ENCODE data around the gene FADS3. TPM values are rescaled to one million over a fixed set of nuclear protein-coding genes. Genes with fewer than 3 reads are reported as not detected.

The FADS3 gene
- total and polyA plus RNA-seq, 9 of the 15 experiments (the other 6 are each of a cell fraction or from before 2014, with no cell fraction given), result 0.97 to 148 (median 92.7) TPM

DNA sequence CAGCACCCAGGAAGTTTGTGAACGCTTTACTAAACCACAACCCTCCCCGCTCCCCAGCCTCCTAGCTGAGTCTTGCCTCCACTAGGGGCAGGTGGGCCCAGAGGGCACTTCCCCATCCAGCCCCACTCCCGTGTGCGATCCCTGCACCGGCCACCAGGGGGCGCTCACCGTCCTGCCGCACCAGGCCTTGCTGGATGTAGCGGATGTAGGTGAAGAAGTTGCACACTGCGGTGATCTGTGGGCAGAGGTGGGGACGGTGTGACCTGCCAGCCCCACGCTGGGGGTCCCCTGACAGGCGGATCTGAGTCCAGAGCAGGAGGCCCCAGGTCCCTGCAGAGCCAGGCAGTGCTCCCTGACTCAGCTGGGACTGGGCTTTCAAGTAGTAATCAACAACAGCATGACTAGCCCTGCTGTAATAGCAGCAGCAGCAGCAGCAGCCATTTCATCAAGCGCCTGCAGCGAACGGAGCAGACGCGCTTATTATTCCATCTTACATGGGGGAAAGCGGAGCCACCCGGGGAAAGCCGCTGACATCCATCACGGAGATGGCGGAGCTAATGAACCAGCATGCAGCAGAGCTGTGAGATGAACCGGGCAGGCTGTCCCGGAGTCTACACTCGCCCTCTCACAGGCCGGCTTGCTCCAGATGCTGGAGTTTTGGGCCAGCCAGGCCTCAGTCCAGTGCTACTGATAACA is 7.9 kb upstream of the FADS3 start (continued):
- TF ChIP-seq, protein P1, sequence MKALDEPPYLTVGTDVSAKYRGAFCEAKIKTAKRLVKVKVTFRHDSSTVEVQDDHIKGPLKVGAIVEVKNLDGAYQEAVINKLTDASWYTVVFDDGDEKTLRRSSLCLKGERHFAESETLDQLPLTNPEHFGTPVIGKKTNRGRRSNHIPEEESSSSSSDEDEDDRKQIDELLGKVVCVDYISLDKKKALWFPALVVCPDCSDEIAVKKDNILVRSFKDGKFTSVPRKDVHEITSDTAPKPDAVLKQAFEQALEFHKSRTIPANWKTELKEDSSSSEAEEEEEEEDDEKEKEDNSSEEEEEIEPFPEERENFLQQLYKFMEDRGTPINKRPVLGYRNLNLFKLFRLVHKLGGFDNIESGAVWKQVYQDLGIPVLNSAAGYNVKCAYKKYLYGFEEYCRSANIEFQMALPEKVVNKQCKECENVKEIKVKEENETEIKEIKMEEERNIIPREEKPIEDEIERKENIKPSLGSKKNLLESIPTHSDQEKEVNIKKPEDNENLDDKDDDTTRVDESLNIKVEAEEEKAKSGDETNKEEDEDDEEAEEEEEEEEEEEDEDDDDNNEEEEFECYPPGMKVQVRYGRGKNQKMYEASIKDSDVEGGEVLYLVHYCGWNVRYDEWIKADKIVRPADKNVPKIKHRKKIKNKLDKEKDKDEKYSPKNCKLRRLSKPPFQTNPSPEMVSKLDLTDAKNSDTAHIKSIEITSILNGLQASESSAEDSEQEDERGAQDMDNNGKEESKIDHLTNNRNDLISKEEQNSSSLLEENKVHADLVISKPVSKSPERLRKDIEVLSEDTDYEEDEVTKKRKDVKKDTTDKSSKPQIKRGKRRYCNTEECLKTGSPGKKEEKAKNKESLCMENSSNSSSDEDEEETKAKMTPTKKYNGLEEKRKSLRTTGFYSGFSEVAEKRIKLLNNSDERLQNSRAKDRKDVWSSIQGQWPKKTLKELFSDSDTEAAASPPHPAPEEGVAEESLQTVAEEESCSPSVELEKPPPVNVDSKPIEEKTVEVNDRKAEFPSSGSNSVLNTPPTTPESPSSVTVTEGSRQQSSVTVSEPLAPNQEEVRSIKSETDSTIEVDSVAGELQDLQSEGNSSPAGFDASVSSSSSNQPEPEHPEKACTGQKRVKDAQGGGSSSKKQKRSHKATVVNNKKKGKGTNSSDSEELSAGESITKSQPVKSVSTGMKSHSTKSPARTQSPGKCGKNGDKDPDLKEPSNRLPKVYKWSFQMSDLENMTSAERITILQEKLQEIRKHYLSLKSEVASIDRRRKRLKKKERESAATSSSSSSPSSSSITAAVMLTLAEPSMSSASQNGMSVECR (CRISPR knock-in tag; IDR thresholded peaks at IDR 0.05), result peak; percentile 46; the same call in 1 of the 2 replicates
- TF ChIP-seq JUND (IDR thresholded peaks at IDR 0.05; ENCODE audit: borderline replicate concordance, low read depth, low read length) (peak; percentile 36; the same call in 1 of the 2 replicates), JUND (tag; IDR thresholded peaks at IDR 0.05; ENCODE audit: borderline replicate concordance, low read depth, low read length) (peak; percentile 23; the same call in 1 of the 3 replicates), ZNF717 (CRISPR knock-in tag; IDR thresholded peaks at IDR 0.05) (no peak), SMC3 (conservative IDR thresholded peaks at IDR 0.05; ENCODE audit: insufficient read depth, low read depth, low read length) (peak; percentile 99), EGR1 (conservative IDR thresholded peaks at IDR 0.05) (no peak), ZNF41 (CRISPR knock-in tag; conservative IDR thresholded peaks at IDR 0.05) (no peak), CCAR2 (IDR thresholded peaks at IDR 0.05; ENCODE audit: low read depth, low read length) (no peak), YBX1 (IDR thresholded peaks at IDR 0.05) (no peak), TBP (optimal IDR thresholded peaks at IDR 0.05; ENCODE audit: low read depth, low read length) (no peak), C11orf30 (IDR thresholded peaks at IDR 0.05; ENCODE audit: low read depth) (no peak)
- TF ChIP-seq, protein P2, sequence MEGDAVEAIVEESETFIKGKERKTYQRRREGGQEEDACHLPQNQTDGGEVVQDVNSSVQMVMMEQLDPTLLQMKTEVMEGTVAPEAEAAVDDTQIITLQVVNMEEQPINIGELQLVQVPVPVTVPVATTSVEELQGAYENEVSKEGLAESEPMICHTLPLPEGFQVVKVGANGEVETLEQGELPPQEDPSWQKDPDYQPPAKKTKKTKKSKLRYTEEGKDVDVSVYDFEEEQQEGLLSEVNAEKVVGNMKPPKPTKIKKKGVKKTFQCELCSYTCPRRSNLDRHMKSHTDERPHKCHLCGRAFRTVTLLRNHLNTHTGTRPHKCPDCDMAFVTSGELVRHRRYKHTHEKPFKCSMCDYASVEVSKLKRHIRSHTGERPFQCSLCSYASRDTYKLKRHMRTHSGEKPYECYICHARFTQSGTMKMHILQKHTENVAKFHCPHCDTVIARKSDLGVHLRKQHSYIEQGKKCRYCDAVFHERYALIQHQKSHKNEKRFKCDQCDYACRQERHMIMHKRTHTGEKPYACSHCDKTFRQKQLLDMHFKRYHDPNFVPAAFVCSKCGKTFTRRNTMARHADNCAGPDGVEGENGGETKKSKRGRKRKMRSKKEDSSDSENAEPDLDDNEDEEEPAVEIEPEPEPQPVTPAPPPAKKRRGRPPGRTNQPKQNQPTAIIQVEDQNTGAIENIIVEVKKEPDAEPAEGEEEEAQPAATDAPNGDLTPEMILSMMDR (IDR thresholded peaks at IDR 0.05 in 2 of 3, conservative IDR thresholded peaks at IDR 0.05 in 1 of 3; ENCODE audit: insufficient read depth in 2 of 3, low read depth in 1 of 3, low read length in 3 of 3), result peak; percentile 99
- TF ChIP-seq, protein P3, sequence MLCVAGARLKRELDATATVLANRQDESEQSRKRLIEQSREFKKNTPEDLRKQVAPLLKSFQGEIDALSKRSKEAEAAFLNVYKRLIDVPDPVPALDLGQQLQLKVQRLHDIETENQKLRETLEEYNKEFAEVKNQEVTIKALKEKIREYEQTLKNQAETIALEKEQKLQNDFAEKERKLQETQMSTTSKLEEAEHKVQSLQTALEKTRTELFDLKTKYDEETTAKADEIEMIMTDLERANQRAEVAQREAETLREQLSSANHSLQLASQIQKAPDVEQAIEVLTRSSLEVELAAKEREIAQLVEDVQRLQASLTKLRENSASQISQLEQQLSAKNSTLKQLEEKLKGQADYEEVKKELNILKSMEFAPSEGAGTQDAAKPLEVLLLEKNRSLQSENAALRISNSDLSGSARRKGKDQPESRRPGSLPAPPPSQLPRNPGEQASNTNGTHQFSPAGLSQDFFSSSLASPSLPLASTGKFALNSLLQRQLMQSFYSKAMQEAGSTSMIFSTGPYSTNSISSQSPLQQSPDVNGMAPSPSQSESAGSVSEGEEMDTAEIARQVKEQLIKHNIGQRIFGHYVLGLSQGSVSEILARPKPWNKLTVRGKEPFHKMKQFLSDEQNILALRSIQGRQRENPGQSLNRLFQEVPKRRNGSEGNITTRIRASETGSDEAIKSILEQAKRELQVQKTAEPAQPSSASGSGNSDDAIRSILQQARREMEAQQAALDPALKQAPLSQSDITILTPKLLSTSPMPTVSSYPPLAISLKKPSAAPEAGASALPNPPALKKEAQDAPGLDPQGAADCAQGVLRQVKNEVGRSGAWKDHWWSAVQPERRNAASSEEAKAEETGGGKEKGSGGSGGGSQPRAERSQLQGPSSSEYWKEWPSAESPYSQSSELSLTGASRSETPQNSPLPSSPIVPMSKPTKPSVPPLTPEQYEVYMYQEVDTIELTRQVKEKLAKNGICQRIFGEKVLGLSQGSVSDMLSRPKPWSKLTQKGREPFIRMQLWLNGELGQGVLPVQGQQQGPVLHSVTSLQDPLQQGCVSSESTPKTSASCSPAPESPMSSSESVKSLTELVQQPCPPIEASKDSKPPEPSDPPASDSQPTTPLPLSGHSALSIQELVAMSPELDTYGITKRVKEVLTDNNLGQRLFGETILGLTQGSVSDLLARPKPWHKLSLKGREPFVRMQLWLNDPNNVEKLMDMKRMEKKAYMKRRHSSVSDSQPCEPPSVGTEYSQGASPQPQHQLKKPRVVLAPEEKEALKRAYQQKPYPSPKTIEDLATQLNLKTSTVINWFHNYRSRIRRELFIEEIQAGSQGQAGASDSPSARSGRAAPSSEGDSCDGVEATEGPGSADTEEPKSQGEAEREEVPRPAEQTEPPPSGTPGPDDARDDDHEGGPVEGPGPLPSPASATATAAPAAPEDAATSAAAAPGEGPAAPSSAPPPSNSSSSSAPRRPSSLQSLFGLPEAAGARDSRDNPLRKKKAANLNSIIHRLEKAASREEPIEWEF (CRISPR knock-in tag; IDR thresholded peaks at IDR 0.05), result no peak

Data from K562 (cell line).